A172 (cell line): ENCODE data around the gene SORL1. TPM values are rescaled to one million over a fixed set of nuclear protein-coding genes. Genes with fewer than 3 reads are reported as not detected.
"Not testable (repeated sequence)": the region's sequence is repeated elsewhere in the genome, so short reads cannot be mapped to it uniquely, and the experiment has no call there.

Experiments
- DNase-seq: peaks from one replicate; pipeline ENCODE4 v3.0.0-alpha.2; 2015; ENCODE audit warnings: low spot score
- total RNA-seq: library from RNA; depleted of rRNA; stranded (reverse); fragments of >200 nt; shearing (Covaris generic); gene quantifications from 2 replicates; pipeline ENCODE4 v1.2.3, GENCODE V29; 2014

SORL1 gene
- total RNA-seq, 1 experiment from 2014 or later, result 2.1 TPM

DNA sequence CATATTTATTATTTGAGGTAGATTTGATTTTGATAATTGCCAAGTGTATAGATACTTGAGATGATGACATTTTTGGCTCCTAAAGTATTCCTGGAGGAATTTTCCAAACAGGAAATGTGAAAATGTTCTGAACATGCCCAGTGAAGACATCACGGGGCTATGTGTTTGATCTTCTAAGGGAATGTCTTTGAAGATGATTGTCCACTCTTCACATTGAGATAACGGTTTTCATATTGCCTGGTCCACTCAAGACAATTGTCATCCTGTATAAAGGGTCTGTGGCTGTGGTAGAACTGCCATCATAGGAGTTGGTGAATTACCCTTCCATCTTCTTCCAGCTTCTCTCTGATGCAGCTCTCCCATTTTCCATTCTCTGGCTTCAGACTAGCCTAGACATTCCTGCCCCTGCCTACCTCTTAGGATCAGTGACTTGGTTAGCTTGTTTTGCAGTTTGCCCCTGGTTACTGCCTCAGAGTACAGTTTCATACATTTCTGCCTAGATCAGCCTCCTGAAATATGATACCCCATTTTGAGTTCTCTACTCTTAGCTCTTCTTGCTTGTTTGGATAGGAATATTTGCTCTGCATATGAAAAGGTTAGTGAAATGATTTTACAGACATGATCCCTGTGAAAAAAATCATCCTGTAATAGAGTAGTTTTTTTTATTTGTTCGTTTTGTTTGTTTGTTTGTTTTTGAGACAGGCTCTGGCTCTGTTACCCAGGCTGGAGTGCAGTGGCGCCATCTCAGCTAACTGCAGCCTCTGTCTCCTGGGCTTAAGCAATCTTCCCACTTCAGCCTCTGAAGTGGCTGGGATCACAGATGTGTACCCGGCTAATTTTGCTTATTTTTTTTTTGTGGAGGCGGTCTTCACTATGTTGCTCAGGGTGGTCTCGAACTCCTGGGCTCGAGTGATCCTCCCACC, 112.0 kb downstream of the SORL1 start:
- DNase-seq, result no peak

DNA sequence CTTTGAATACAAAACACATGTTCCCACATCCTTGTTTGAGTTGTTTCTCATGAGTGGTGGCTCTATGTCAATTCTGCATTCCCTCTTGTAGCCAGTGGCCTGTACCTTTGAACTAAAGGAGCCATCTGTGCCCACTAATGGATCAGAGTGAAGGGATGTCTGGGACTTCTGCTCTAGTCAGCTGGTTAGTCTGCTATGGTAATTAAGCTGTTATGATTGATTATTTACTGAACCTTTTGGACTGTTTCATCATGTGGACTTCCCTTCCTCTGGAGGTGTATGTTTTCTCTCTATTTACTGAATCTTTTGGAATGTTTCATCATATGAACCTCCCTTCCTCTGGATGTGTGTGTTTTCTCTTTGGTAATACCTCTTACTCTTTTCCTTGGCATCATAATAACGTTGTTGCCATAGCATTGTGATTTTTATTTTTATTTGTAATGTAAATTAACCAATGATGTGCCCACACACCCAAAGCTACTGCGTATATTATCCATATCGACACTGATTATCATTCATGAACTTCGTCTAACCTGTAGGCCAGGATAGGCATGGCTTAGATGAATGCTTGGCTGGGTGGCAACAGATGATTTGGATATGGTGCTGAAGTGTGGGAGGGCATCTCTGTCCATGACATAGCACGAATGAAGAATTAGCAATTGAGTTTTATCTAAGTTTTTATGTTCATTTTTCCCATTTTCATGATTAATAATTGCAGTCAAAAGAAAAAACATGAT, 113.0 kb downstream of the SORL1 start:
- no peak for DNase-seq

DNA sequence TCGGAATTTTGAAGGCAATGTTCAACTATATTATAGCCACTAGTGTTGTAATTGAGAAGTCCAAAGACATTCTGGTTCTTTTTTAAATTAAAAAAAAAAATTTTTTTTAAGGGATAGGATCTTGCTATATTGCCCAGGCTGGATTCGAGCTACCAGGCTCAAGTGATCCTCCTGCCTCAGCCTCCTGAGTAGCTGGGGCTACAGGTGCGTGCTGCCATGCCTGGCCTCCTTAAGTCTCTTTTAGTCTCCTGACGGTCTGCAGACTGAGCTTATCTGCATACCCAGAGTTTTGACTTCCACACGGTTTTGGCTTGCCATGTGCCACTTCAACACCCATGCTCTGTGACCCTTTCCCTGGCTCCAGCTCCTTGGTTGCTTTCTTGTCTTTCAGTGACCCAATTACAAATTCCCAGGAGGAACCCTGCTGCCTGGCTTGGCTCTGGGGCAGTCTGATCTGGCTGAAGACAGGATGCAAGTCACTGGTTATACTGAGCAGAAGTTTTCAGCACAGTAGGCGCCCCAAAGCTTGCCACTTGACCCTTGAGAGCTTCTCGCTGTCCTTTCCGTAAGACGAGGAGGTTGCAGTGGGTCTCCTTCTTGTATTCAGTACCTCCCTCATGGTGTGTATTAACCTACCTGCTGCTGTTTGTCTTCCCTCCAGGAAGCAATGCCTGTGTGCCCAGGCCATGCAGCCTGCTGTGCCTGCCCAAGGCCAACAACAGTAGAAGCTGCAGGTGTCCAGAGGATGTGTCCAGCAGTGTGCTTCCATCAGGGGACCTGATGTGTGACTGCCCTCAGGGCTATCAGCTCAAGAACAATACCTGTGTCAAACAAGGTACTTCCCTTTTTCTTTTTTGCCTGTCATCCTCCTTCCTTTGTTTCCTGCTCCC, 114.4 kb downstream of the SORL1 start:
- DNase-seq, result no peak

DNA sequence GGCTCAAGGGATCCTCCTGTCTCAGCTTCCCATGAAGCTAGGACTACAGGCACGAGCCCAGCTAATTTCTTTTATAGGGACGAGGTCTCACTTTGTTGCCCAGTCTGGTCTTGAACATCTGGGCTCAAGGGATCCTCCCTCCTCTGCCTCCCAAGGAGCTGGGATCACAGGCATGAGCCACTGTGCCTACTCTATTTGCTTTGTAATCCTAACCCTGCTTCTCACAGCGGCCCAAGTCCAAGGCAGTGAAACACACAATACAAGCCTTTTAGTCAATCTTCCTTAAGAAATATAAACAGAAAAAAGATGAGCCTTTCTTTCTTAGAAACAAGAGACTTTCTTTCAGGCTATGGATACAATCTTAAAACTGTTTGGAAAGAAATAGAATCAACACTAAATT, 115.9 kb downstream of the SORL1 start:
- no peak for DNase-seq

DNA sequence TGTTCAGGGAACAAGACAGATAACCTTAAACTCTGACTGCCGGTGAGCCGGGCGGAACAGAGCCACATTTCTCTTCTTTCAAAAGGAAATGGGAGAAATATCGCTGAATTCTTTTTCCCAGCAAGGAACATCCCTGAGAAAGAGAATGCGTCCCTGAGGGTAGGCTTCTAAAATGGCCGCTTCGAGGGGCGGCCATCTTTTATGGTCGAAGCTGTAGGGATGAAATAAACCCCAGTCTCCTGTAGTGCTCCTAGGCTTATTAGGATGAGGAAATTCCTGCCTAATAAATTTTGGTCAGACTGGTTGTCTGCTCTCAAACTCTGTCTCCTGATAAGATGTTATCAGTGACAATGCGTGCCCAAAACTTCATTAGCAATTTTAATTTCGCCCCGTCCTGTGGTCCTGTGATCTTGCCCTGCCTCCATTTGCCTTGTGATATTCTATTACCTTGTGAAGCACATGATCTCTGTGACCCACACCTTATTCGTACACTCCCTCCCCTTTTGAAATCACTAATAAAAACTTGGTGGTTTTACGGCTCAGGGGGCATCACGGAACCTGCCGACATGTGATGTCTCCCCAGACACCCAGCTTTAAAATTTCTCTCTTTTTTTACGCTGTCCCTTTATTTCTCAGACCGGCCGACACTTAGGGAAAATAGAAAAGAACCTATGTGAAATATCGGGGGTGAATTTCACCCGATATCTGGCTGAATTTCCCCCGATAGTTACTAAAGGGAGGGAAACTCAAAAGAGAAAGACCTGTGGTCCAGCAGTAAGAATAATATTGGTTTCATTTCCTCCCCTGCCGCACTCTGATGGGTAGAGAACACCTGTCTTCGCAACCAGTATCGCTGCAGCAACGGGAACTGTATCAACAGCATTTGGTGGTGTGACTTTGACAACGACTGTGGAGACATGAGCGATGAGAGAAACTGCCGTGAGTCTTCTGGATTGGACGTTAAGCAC, 117.5 kb downstream of the SORL1 start:
- DNase-seq, result not testable (repeated sequence)

DNA sequence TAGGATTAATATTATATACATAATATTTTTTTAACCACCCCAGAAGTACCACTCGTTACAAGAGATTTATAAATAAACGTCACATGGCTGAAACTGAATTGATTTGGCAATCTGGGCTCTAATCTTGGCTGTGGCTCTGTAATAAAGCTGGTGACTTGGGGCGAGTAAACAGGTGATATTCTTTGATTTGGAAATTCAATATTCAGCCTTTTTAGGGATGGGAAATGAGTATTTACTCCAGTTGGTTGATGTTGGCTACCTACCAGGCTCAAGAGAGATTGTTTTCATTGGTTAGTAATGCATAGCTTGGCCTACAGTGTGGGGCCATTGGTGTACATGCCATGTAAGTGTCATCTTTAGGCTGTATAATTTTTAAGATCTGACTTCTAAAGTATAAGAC, 118.3 kb downstream of the SORL1 start:
- DNase-seq, result no peak

DNA sequence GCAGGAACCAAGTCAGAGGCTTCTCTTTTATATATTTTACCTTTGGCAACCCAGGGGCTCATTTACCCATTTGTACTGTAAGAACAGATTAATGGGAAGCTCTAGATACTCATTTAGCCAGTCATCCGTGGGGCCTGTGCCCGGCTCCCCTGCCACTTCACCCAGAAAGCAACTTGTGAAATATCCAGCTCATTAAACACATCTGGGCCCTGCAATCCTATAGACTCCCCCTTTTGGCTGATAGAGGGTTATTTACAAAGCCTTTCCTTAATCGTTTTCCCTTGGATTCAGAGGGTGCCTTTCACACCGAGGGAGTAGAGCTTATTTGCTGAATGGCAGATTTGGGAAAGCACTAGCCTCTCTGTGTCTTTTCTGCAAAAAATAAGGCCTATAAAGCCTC, 119.4 kb downstream of the SORL1 start:
- DNase-seq, result no peak

DNA sequence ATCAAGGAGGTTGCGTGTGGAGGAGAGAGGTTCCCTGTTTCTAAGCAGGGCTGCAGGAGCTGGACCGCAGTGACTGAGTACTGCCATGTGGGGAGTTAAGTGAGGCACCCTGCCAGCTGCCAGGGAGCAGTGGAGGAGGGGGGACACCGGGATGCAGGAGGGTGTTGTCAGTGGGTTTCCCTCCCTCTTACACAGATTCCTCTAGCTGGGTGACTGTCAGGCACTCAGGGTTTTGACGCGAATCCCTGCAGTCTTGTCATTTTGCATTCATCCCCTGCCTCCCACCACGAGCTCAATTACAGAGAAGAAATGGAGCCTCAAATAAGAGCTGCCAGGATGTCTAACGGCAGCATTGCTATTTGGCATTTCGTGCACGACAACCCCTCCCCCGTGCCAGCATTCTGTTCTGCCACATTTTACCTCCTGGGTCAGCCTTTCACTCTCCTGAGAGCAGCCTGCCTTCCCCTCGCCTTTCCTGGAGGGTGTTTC, 120.5 kb downstream of the SORL1 start:
- DNase-seq, result no peak

DNA sequence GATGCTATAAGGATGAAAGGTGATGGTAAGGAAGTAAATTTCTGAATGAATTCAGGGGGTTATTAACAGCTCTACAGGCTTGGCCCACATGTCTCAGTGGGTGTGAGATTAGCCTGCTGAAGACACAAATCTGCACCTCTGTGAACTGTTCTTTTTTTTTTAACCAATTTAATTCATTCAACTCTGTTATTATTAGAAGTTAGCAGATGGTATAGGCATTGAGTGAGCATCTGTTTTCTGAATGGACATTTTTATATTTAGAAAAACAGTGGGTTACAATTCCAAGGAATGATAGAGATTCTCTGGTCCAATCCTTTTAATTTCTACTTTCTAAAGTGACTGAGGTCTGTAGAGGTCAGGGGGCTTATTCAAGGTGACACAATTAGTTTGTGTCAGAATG, 122.7 kb downstream of the SORL1 start:
- DNase-seq, result no peak

DNA sequence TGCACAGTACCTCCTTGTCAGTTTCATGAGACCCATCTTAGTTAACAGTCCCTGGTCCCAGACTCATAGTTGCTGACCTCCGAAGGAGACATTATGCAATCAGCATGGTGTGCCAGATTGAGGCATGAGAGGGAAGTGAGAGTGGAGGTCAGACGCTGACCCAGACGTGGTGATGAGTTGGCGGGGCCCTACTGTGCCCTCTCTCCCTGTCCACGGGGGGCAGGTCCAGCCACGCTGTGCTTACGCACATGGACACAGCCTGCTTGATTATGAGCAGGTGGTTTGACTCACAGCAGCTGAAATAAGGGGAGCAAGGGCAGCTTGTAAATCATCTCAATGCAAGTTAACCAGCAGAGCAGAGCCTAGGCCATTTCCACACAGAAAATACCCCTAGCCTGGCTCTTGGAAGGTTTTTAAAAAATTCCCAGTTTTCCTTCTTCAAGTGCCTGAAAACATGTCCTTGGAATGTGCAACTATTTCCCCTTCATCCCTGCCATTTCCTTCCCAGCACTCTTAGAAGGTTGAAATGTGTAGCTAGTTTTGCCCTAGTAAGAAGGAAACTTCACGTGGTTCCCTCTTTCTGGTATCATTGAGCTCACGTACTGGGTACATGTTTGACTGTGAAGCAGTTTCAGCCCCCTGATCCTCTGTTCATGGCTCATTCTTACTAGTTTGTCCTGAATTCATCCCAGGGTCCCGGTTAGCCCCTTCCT, 123.3 kb downstream of the SORL1 start:
- DNase-seq, result peak; percentile 38

DNA sequence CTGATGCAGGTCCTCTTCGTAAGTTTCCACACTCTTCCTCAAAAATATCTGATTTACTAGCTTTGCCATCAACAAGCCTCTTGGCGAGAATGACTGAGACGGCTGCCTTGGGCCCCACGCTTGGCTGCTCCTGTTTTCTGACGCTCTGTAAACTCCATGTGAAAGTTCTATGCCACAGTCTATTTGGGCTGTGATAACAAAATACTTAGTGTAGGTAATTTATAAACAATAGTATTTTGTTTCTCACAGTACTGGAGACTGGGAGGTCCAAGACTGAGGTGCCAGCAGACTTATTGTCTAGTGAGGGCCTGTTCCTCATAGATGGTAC, 123.8 kb downstream of the SORL1 start:
- DNase-seq, result no peak

DNA sequence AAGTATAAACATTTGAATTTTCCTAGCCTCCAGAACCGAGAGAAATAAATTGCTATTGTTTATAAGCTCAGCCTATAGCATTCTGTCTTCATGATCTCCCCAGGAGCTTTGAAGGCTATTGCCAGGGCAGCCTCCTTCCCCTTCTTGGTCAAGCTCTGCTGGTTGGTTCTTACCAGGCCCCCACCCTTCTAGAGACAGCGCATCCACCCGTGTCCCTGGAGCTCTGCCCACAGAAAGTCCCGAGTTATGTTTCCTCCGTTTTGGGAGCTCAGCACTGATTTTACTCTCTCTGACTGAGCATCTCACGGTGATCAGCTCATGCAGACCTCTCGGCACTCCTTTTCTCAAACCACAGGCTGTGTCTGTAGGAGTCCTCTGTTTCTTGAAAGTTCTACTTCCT, 124.4 kb downstream of the SORL1 start:
- DNase-seq, result no peak

DNA sequence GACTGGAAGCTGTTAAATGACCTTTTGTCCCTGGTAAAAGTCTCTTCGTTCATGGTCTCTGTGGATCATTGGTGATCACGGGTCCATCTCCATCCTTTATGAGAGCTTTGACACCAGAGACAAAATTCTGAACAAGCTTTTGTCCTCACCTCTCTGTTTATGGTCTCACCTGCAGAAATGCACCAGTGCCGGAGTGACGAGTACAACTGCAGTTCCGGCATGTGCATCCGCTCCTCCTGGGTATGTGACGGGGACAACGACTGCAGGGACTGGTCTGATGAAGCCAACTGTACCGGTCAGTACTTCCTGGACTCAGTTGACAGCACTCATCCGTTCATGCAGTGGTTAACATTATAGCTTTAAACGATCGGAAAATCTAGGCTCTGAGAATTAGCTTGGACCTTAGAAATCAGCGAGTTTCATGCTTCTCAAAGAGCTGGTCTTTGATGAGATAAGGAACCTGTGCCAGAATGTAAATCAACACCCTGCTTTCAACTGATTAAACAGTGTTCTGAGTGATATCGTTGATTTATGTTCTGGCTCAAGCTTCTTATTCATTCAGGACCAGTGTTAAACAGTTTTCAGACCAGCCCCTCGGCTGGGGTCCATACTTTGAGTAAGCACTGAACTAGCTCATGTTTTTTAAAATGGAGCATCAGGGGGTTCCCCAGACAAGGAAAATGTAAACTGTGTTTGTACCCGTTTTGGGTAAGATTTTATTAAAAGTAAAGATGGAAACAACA, 125.2 kb downstream of the SORL1 start:
- DNase-seq, result no peak

DNA sequence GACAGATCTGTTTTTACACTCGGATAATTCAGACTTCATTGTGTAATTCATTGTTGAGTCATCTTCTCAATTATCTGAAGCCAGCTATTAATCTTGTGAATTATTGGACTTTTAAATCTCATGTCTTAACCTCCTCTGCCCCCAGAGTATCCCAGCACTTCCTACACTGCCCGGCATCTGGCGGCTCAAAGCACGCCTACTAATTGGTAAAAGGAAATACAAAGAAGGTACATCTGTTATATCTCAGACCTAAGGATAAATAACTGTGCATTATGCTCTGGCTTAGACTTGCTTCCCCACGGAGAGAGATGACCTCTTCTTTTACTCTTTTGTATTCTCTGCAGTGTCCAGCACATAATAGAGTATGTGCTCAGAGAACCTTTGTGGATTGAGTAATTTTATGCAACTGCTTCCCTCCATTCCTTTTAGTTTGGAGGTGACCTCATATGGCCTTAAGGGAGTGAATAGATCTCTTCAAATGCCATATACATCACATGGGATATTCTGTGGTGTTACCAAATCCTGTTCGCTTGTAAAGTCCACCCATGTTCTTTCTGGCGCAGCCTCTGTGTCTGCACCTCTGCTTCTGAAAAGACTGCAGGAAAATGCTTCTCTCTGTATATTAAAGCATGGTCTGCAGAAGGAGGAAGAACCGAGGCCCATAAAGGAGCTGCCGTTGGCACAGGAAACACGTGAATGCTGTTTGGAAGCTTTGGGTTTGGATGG, 126.3 kb downstream of the SORL1 start:
- DNase-seq, result peak; percentile 6

DNA sequence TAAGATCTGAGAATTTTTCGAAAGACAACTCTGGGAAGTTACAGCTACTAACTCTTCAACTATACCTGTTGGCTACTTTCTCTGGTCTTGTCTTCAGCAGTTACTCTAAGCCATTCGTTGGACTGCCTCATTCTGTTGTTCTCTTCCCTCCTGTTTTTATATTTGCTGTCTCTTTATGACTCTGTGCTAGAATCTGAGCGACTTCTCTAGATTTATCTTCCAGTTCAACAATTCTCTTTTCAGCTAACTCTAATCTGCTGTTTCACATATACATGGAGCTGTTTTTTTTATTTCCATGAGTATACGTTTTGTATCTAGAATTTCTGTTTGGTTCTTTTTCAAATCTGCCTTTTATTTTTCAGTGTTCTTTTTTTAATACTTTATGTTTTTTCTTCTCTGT, 128.0 kb downstream of the SORL1 start:
- no peak for DNase-seq

DNA sequence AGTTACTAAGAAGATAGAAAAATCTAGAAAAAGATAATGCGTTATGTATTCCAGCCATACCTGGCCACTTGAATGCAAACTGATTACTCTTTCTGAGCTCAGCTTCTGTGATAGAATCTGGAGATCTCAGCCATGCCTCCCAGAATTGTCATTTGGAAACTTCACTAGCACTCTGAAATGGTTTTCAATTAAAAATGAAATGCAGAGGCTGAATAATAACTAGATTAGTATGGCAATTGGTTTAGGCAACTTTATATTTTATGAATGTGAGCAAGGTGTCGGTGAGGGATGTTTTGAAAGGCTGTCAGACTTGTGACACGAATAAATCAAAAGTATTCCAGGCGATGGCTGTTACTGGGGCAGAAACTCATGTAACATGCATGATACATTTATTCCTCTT, 129.5 kb downstream of the SORL1 start:
- DNase-seq, result no peak

DNA sequence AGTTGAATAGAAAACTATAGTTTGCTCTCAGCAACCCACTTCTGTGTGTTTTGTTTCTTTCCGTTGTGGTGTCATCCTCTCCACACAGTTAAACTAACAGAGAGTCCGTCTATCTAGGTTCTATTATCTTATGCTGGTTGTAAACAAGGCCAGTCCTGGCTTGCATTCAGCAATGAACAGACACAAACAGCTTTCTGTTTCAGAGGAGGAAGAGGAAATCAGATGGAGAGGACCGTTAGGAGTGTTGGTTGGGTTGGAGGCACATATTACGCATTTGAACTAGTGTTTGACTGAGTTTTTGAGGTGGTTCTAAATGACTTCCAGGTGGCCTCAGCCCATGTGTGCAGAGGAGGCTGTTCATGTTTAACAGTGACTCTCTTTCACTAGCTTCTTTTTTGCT, 130.2 kb downstream of the SORL1 start:
- no peak for DNase-seq

DNA sequence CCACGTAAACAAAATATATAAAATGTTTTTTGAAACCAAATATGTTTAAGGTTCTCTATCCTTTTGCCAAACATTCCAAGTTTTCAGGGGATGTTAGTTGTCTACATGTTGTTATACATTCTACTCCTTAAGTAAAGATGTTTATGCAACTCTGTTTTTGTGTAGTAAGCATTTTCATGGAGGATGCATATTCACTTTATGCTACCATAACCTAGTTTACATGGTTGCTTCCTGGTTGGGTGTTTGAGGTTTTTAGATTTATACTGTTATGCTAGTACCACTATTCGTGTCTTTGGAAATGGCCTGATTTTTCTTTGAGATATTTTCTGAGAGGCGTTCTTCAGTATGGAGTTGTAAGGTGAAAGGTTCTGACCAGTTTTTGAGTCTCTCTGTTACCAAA, 131.7 kb downstream of the SORL1 start:
- DNase-seq, result no peak

DNA sequence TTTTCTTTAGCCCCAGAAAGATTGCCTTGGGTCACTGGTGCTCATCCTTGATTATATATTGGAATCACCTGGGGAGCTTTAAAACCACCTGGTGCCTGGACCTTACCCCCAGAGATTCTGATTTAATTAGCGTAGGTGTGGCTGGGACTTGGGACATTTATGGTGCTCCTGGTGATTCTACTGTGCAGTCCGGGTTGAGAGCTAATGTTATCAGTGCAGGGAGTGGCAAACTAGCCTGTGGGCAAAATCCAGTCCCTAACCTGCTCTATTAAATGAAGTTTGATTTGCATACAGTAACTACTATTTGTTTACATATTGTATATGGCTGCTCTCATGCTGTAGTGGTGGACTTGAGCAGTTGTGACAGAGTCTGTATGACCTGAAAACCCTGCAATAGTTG, 134.6 kb downstream of the SORL1 start:
- no peak for DNase-seq
